Measurements from ENCODE around the gene CCDC7. TPM values are rescaled to one million over a fixed set of nuclear protein-coding genes. Genes with fewer than 3 reads are reported as not detected.
"Not testable (repeated sequence)": the region's sequence is repeated elsewhere in the genome, so short reads cannot be mapped to it uniquely, and the experiment has no call there.

Gene CCDC7
- total RNA-seq, 1 donor from 2014 or later = 19.0 TPM

GRCh38 chr10:32445036-32445435 is 904 bp upstream of the CCDC7 start:
- DNase-seq = no peak
- intact Hi-C loops (cut with DNase I) = loop anchor here (10.0 kb wide), 1 partner anchor 180 kb away; no protein-coding TSS in a partner anchor

DNA sequence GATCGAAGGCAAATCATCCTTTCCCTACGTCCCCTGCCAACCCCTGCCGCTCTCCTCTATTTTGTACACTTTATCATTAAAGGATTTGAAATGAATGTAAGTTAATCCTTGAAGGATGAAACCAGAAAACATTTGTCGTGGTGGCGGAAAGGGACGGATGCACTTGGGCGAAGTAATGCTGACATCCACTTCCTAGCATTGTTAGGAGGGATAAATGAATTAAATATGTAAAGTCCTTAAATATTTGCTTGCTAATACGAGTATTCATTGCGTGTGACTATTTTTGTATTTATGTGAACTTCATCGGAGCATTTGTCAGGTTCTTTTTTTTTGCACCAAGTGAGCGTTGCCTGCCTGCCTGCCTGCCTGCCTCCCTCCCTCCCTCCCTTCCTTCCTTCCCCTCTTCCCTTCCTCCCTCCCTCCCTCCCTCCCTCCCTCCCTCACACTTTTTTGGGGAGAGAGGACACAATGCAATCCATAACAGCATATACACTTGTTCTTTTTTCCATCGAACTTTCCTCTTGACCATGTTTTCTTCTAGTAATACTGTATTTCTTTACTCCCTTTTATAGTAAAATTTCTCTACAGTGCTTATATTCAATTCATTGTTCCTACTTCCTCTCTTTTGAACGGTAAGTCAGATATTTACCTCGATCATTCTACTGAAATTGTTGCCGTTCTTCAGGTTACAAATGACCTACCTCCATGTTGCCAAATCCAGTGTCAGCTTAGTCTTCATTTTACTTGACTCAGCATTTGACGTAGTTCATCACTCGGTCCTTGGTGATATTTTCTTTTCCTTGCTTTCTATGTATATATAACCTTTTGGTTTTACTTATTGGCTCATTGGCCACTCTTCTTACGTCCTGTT is 831 bp downstream of the CCDC7 start:
- intact Hi-C loops (cut with DNase I) = loop anchor here (2.0 to 10.0 kb wide), 2 partner anchors 72 to 182 kb away; no protein-coding TSS in a partner anchor
- DNase-seq (no peak), ATAC-seq (ENCODE audit: poor library complexity) (peak; percentile 62)

More at GRCh38 chr10:32445036-32445435, 904 bp upstream of the CCDC7 start:
- no peak for ATAC-seq (ENCODE audit: poor library complexity)

- ATAC-seq (ENCODE audit: poor library complexity) (no peak), DNase-seq (no peak)
- intact Hi-C loops (cut with DNase I) = no loop called here
These were observed 8.2 kb downstream of the CCDC7 start for GRCh38 chr10:32454148-32454547.

- intact Hi-C loops (cut with DNase I) = no loop called here
- DNase-seq (no peak), ATAC-seq (ENCODE audit: poor library complexity) (no peak)
These were observed 13.2 kb downstream of the CCDC7 start for GRCh38 chr10:32459051-32459698.

GRCh38 chr10:32461203-32461602 is 15.3 kb downstream of the CCDC7 start:
- DNase-seq (no peak), ATAC-seq (ENCODE audit: poor library complexity) (no peak)
- intact Hi-C loops (cut with DNase I) = no loop called here

DNA sequence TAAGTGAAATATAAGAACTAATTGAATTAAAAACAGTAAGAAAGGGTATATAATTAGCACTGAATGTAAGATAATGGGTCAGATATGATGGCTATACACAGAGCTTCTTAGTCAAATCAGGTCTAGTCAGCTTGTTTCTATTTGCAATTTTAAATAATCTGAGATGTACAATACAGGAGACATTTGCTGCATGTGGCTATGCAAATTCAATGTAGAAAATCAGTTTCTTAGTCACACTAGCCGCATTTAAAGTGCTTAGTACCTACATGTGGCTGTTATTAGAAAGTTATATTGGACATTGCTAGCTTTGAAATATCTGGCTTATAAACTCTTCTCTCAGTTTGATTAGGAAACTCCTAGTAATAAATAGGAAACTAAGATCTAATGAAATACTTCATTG is 25.3 kb downstream of the CCDC7 start:
- intact Hi-C loops (cut with DNase I) = no loop called here
- ATAC-seq (ENCODE audit: poor library complexity) (no peak), DNase-seq (no peak)

DNA sequence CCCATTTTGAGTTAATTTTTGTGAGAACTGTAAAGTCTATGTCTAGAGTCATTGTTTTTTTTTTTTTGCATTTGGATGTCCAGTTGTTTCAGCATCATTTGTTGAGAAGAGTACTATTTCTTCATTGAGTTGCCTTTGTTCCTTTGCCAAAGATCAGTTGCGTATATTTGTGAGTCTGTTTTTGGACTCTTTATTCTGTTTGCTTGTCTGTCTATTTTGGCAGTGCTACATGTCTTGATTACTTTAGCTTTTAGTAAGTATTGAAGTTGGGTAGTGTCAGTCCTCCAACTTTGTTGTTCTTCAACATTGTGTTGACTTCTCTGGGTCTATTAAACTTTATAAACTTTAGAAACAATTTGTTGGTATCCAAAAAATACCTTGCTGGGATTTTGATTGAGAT is 31.6 kb downstream of the CCDC7 start:
- no peak for DNase-seq
- intact Hi-C loops (cut with DNase I) = no loop called here
- ATAC-seq (ENCODE audit: poor library complexity) = no peak

DNA sequence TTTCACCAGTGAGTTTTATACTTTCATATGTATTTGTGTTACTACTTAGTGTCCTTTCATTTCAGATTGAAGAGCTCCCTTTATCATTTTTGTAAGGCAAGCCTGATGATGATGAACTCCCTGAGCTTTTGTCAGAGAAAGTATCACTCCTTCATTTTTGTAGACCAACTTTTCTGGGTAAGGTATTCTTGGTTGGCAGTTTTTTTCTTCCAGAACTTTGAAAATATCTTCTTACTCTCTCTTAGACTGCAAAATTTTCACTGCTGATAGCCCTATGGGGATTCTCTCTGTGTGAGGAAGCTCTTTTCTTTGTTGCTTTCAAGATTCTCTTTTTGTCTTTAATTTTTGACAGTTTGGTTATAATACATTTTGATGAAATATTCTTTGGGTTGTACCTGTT is 35.7 kb downstream of the CCDC7 start:
- ATAC-seq (ENCODE audit: poor library complexity) = no peak
- no peak for DNase-seq
- intact Hi-C loops (cut with DNase I) = no loop called here

GRCh38 chr10:32483019-32483502 is 37.1 kb downstream of the CCDC7 start:
- intact Hi-C loops (cut with DNase I); ATAC-seq (ENCODE audit: poor library complexity); DNase-seq: not testable (repeated sequence)

DNA sequence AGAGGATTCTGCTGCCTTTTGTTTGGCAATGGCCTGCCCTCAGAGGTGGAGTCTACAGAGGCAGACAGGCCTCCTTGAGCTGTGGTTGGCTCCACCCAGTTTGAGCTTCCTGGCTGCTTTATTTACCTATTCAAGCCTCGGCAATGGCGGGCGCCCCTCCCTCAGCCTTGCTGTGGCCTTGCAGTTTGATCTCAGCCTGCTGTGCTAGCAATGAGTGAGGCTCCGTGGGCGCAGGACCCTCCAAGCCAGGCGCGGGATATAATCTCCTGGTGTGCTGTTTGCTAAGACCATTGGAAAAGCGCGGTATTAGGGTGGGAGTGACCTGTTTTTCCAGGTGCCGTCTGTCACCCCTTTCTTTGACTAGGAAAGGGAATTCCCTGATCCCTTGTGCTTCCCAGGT is 42.1 kb downstream of the CCDC7 start:
- DNase-seq; intact Hi-C loops (cut with DNase I); ATAC-seq (ENCODE audit: poor library complexity): not testable (repeated sequence)

DNA sequence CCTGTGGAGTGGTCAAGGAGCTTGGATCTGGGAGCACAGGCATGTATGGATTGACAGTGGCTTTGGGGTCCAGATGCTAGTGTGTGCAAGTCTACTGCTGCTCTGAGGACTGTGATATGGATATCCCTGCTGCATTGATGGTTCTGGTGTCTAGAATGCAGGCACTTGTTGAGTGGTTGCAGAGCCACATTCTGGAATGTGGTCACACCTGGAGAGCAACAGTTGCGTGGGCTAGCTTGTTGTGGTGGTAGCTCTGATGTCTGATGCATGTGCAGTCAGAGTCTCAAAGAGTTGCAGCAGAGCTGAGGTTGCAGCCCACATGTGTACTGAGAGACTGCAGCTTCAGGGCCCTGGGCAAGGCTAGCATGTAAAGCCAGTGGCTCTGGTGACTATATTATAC is 43.2 kb downstream of the CCDC7 start:
- ATAC-seq (ENCODE audit: poor library complexity) (no peak), DNase-seq (no peak)
- intact Hi-C loops (cut with DNase I) = no loop called here

DNA sequence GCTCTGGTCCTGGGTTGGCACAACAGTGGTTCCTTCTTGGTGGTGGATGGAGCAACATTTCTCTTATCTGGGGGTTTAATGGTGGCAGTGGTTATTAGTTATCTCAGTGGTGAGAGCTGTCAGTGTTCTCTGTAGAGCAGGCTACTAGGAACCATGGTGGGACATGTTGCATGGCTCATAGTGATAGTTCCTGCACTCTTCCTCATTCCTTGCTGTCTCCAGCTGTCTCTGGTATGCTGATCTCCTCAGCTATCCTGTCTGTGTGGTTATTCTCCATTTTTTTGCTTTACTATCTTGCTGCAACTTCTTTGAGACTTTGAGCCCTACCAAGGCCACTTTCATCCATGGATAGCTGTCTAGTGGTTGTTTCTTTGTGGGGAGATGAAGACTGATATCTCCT is 44.0 kb downstream of the CCDC7 start:
- ATAC-seq (ENCODE audit: poor library complexity) (no peak), DNase-seq (no peak)
- intact Hi-C loops (cut with DNase I) = no loop called here

DNA sequence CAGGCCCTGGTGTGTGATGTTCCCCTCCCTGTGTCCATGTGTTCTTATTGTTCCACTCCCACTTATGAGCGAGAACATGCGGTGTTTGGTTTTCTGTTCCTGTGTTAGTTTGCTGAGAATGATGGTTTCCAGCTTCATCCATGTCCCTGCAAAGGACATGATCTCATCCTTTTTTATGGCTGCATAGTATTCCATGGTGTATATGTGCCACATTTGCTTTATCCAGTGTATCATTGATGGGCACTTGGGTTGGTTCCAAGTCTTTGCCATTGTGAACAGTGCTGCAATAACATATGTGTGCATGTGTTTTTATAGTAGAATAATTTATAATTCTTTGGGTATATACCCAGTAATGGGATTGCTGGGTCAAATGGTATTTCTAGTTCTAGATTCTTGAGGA is 48.6 kb downstream of the CCDC7 start:
- ATAC-seq (ENCODE audit: poor library complexity); intact Hi-C loops (cut with DNase I); DNase-seq: not testable (repeated sequence)

- ATAC-seq (ENCODE audit: poor library complexity); intact Hi-C loops (cut with DNase I); DNase-seq: not testable (repeated sequence)
These were observed 54.2 kb downstream of the CCDC7 start for GRCh38 chr10:32500136-32500535.

DNA sequence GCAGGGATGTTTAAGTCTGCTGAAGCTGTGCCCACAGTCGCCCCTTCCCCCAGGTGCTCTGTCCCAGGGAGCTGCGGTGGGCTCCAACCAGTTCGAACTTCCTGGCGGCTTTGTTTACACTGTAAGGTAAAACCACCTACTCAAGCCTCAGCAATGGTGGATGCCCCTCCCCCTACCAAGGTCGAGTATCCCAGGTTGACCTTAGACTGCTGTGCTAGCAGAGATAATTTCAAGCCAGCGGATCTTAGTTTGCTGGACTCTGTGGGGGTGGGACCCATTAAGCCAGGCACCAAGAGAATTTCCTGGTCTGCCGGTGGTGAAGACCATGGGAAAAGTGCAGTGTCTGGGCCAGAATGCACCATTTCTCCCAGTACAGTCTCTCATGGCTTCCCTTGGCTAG is 56.0 kb downstream of the CCDC7 start:
- ATAC-seq (ENCODE audit: poor library complexity) = no peak
- DNase-seq = no peak
- intact Hi-C loops (cut with DNase I) = no loop called here

DNA sequence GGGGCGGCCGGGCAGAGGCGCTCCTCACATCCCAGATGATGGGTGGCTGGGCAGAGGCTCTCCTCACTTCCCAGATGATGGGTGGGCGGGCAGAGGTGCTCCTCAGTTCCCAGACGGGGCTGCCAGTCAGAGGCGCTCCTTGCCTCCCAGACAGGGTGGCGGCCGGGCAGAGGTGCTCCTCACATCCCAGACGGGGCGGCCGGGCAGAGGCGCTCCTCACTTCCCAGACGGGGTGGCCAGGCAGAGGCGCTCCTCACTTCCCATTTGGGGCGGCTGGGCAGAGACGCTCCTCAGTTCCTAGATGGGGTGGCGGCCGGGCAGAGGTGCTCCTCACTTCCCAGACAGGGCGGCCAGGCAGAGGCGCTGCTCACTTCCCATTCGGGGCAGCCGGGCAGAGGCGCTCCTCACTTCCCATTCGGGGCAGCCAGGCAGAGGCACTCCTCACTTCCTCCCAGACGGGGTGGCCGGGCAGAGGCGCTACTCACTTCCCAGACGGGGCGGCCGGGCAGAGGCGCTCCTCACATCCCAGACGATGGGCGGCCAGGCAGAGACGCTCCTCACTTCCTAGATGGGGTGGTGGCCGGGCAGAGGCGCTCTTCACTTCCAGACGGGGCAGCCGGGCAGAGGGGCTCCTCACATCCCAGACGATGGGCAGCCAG is 60.0 kb downstream of the CCDC7 start:
- ATAC-seq (ENCODE audit: poor library complexity); DNase-seq; intact Hi-C loops (cut with DNase I): not testable (repeated sequence)

- intact Hi-C loops (cut with DNase I) = no loop called here
These were observed 65.7 kb downstream of the CCDC7 start for GRCh38 chr10:32511599-32511998.

DNA sequence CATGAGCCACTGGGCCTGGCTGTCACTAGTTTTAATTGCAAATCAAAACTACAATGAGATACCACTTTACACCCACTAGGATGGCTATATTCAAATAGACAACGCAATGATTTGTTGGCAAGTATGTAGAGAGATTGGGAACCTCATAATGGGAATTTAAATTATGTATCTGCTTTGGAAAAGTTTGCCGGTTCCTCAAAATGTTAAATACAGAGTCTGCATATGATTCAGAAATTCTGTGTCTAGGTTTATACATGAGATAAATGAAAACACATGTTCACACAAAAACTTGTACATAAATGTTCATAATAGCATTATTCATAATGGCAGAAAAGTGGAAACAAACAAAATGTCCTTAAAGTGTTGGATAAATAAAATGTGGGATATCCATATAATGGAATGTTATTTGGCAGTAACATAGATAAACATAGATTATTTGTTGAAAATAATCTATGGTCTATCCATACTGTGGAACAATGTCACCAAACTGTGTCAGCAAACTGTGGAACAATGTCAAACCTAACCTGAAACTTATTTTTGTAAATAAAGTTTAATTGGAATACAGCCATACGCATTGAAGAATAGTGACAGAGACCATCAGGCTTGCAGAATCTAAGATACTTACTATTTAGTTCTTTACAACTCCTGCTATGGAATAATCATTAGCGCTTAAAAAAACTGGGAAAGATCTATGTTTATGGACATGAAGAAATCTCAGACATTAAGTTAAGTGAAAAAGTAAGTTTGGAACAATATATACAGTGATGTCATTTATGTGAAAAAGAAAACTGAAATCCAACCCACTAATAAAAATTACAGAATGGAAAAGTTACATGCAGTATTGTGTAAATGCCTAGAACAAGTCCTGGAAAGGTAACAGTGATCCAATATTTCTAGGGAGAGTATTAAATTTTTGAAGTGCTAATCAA is 70.9 kb downstream of the CCDC7 start:
- intact Hi-C loops (cut with DNase I) = no loop called here

More at GRCh38 chr10:32511599-32511998, 65.7 kb downstream of the CCDC7 start:
- no peak for DNase-seq
- no peak for ATAC-seq (ENCODE audit: poor library complexity)

More for the DNA sequence above, 70.9 kb downstream of the CCDC7 start:
- DNase-seq = no peak
- ATAC-seq (ENCODE audit: poor library complexity) = no peak
